SK-N-SH (cell line): Measurements from ENCODE around the gene LDAF1. TPM values are rescaled to one million over a fixed set of nuclear protein-coding genes. Genes with fewer than 3 reads are reported as not detected.
"Not testable (repeated sequence)": the region's sequence is repeated elsewhere in the genome, so short reads cannot be mapped to it uniquely, and the experiment has no call there.

Experiments
- CTCF ChIA-PET: fragments of 300-600, 350-600 bp; formaldehyde crosslinking; extraction: SDS; loops from one replicate; lab custom pipeline; 2021; lab: Yijun Ruan, JAX
- POLR2A ChIA-PET: fragments of 350-600 bp; sonication (Branson Sonifier 250); formaldehyde crosslinking; extraction: SDS; loops from one replicate; lab custom pipeline; 2020; ENCODE audit warnings: antibody characterized with exemption, inconsistent platforms; lab: Yijun Ruan, JAX
- DNase-seq: peaks from one replicate; pipeline ENCODE4 v3.0.0; 2012
- H2AFZ ChIP-seq: fragments of 200-600 bp; sonication (generic); 2 replicates; pipeline ENCODE4 v1.8.1; 2016; ENCODE audit warnings: antibody characterized with exemption, mild to moderate bottlenecking, low read depth
- H3F3A ChIP-seq: fragments of 200-600 bp; sonication (generic); replicated peaks from 2 replicates; pipeline ENCODE3; 2016; ENCODE audit warnings: antibody characterized with exemption, mild to moderate bottlenecking; ENCODE audit not compliant: insufficient read depth
- H3K27ac ChIP-seq, 2 experiments: fragments of 200-500 bp in 1 of 2; fragments of 200-600 bp in 1 of 2; sonication (Bioruptor generic) in 1 of 2; sonication (generic), shearing (Covaris generic) in 1 of 2; 2 replicates each; pipeline versions ENCODE4 v1.5.1 to v1.6.1; 2014 to 2016; ENCODE audit warnings: low read depth in 2 of 2, inconsistent platforms in 1 of 2, low read length in 1 of 2, mild to moderate bottlenecking in 1 of 2, mixed read lengths in 1 of 2
- H3K27me3 ChIP-seq: fragments of 200-600 bp; sonication (generic), shearing (Covaris generic); 2 replicates; pipeline ENCODE4 v1.6.1; 2016; ENCODE audit warnings: mixed run types; ENCODE audit not compliant: insufficient read depth
- H3K36me3 ChIP-seq, 2 experiments: fragments of 200-500 bp in 1 of 2; fragments of 200-600 bp in 1 of 2; sonication (Bioruptor generic) in 1 of 2; sonication (generic) in 1 of 2; replicated peaks in 1 of 2; 2 replicates each; pipeline versions ENCODE3 to v1.5.1; 2014 to 2016; ENCODE audit warnings: low read length in 1 of 2, mild to moderate bottlenecking in 1 of 2; ENCODE audit not compliant: insufficient read depth in 2 of 2, control insufficient read depth in 1 of 2
- H3K4me1 ChIP-seq, 2 experiments: fragments of 200-500 bp in 1 of 2; fragments of 200-600 bp in 1 of 2; sonication (Bioruptor generic) in 1 of 2; sonication (generic), shearing (Covaris generic) in 1 of 2; 2 replicates each; pipeline versions ENCODE4 v1.5.1 to v1.6.1; 2014 to 2016; ENCODE audit warnings: low read depth in 1 of 2, low read length in 1 of 2, mixed run types in 1 of 2; ENCODE audit not compliant: insufficient read depth in 2 of 2, control insufficient read depth in 1 of 2
- H3K4me2 ChIP-seq: fragments of 200-600 bp; sonication (generic), shearing (Covaris generic); 2 replicates; pipeline ENCODE4 v1.6.1; 2017; ENCODE audit warnings: mixed run types
- H3K4me3 ChIP-seq, 2 experiments: fragments of 200-500 bp in 1 of 2; fragments of 200-600 bp in 1 of 2; sonication (Bioruptor generic) in 1 of 2; sonication (generic), shearing (Covaris generic) in 1 of 2; 2 replicates each; pipeline versions ENCODE4 v1.5.1 to v1.8.1; 2014 to 2016; ENCODE audit warnings: low read depth in 2 of 2, inconsistent platforms in 1 of 2, low read length in 1 of 2, mild to moderate bottlenecking in 1 of 2, mixed read lengths in 1 of 2, moderate library complexity in 1 of 2
- H3K79me2 ChIP-seq: fragments of 200-600 bp; sonication (generic); 2 replicates; pipeline ENCODE4 v1.8.1; 2017; ENCODE audit warnings: mild to moderate bottlenecking; ENCODE audit not compliant: insufficient read depth
- H3K9ac ChIP-seq: fragments of 200-600 bp; sonication (generic); 2 replicates; pipeline ENCODE4 v1.6.1; 2017; ENCODE audit warnings: mixed run types
- H3K9me2 ChIP-seq: fragments of 200-600 bp; sonication (generic); 2 replicates; pipeline ENCODE4 v1.6.1; 2017; ENCODE audit warnings: mixed run types
- H3K9me3 ChIP-seq: fragments of 200-600 bp; sonication (generic); 2 replicates; pipeline ENCODE4 v1.6.1; 2017; ENCODE audit warnings: mixed run types, mild to moderate bottlenecking, moderate library complexity
- H4K20me1 ChIP-seq: fragments of 200-600 bp; sonication (generic); 2 replicates; pipeline ENCODE4 v1.6.1; 2017; ENCODE audit warnings: mild to moderate bottlenecking, mixed run types; ENCODE audit not compliant: insufficient read depth
- CTCF ChIP-seq: fragments of 200-600 bp; sonication (generic); IDR thresholded peaks from 2 replicates; pipeline ENCODE4 v1.6.1; 2017; ENCODE audit warnings: antibody characterized with exemption, mild to moderate bottlenecking, moderate library complexity
- ELF1 ChIP-seq: IDR thresholded peaks from 2 replicates; pipeline ENCODE4 v1.4.0; 2012
- EP300 ChIP-seq, 2 experiments: IDR thresholded peaks; 2 replicates each; pipeline versions ENCODE4 v1.4.0 to v1.6.1; 2012; ENCODE audit warnings: borderline replicate concordance in 1 of 2, low read depth in 1 of 2, low read length in 1 of 2
- FOSL2 ChIP-seq: IDR thresholded peaks from 2 replicates; pipeline ENCODE4 v1.4.0; 2012; ENCODE audit warnings: low read depth, mild to moderate bottlenecking, moderate library complexity, borderline replicate concordance
- GABPA ChIP-seq: IDR thresholded peaks from 2 replicates; pipeline ENCODE4 v1.4.0; 2012; ENCODE audit warnings: low read depth, mild to moderate bottlenecking
- GATA2 ChIP-seq: sonication (generic); formaldehyde crosslinking; IDR thresholded peaks from 2 replicates; pipeline ENCODE4 v1.5.0; 2020; ENCODE audit warnings: mild to moderate bottlenecking, missing genetic modification reagents
- JUND ChIP-seq: IDR thresholded peaks from 2 replicates; pipeline ENCODE4 v1.4.0; 2012
- PBX3 ChIP-seq: IDR thresholded peaks from 2 replicates; pipeline ENCODE4; 2012
- RAD21 ChIP-seq: IDR thresholded peaks from 2 replicates; pipeline ENCODE4 v1.6.1; 2012; ENCODE audit warnings: mild to moderate bottlenecking, low read length
- RCOR1 ChIP-seq: fragments of 150-350 bp; IDR thresholded peaks from 2 replicates; pipeline ENCODE4 v1.6.1; 2017; ENCODE audit warnings: antibody characterized with exemption, low read length
- REST ChIP-seq: IDR thresholded peaks from 2 replicates; pipeline ENCODE4 v1.6.1; 2012; ENCODE audit warnings: mild to moderate bottlenecking, low read depth, low read length, moderate library complexity
- RXRA ChIP-seq: IDR thresholded peaks from 2 replicates; pipeline ENCODE4 v1.4.0; 2012; ENCODE audit warnings: low read depth, mild to moderate bottlenecking, borderline replicate concordance
- SMC3 ChIP-seq: IDR thresholded peaks from 2 replicates; pipeline ENCODE4 v1.6.1; 2012; ENCODE audit warnings: low read depth, low read length, improper control_type of control experiment
- TCF12 ChIP-seq: IDR thresholded peaks from 2 replicates; pipeline ENCODE4 v1.4.0; 2012
- YY1 ChIP-seq: IDR thresholded peaks from 2 replicates; pipeline ENCODE4 v1.4.0; 2012; ENCODE audit warnings: low read depth, mild to moderate bottlenecking
- WGBS: methylation state at CpG from one replicate; pipeline ENCODE4 v1.1.6; 2017; ENCODE audit warnings: low lambda C conversion rate; 5-methylcytosine and 5-hydroxymethylcytosine counted together
- polyA plus RNA-seq, 3 experiments: library from polyadenylated mRNA; depleted of rRNA; stranded (reverse); fragments of >200 nt; gene quantifications; 2 replicates each; pipeline ENCODE4 v1.2.3, GENCODE V29; 2012

Gene LDAF1
- polyA plus RNA-seq, 1 of the 3 experiments (the other 2 are of a cell fraction) = 10.0 TPM

- POLR2A ChIA-PET = no interaction called here
- H3K9me3 ChIP-seq = no peaks in the 10 kb centered on the region
- TF ChIP-seq JUND (no peak), FOSL2 (no peak), PBX3 (no peak), RAD21 (no peak), GATA2 (CRISPR knock-in tag) (no peak), GABPA (no peak), TCF12 (no peak), EP300 (IDR thresholded peaks at IDR 0.05; ENCODE audit: borderline replicate concordance in 1 of 2, low read depth in 1 of 2, low read length in 1 of 2) (no peak), RXRA (no peak), REST (no peak), YY1 (no peak), ELF1 (no peak), CTCF (no peak), SMC3 (no peak), RCOR1 (no peak)
- TF ChIP-seq, all 33 proteins: peak for 0
- H3K9me2 ChIP-seq = no peaks in the 10 kb centered on the region
- no peak within 1 kb of the TSS for H3K27ac ChIP-seq
- no peak within 1 kb of the TSS for H3K9ac ChIP-seq
- H3K27me3 ChIP-seq = peaks cover 13% of the 10 kb centered on the region
- 0 out of 2 replicates have a peak within 1 kb of the TSS, but pooled peaks have one; percentile 15 for H3K4me2 ChIP-seq
- 15% methylated on average over 7 of the region's 8 CpGs for WGBS
- H3K4me1 ChIP-seq = peaks cover 0 to 6% of the 10 kb centered on the region in 2 experiments; a peak in 1 of 4 replicates
- H2AFZ ChIP-seq = 0 out of 2 replicates have a peak within 1 kb of the TSS, but pooled peaks have one; percentile 32
- no peaks in the 10 kb centered on the region for H4K20me1 ChIP-seq
- H3K79me2 ChIP-seq = no peaks in the 10 kb centered on the region
- no peaks in the 10 kb centered on the region for H3K36me3 ChIP-seq
- H3K4me3 ChIP-seq = no peak within 1 kb of the TSS
- peak; percentile 41 for DNase-seq
- CTCF ChIA-PET = no interaction called here
- no peaks in the 10 kb centered on the region for H3F3A ChIP-seq
Measured at GRCh38 chr16:21150375-21151001, 8.0 kb upstream of the LDAF1 start, which contains the start of gene DNAH3. Gene DNAH3, minus strand, starts transcription at chr16:21150846. Its CDS starts 527 bp downstream, at chr16:21150319.

GRCh38 chr16:21152160-21153030 is 6.1 kb upstream of the LDAF1 start:
- H3K36me3 ChIP-seq, POLR2A ChIA-PET, H3K9ac ChIP-seq, H3F3A ChIP-seq, H3K79me2 ChIP-seq, H3K4me3 ChIP-seq, DNase-seq, H3K27me3 ChIP-seq, H2AFZ ChIP-seq, H4K20me1 ChIP-seq, H3K4me1 ChIP-seq, H3K9me3 ChIP-seq, H3K4me2 ChIP-seq, H3K9me2 ChIP-seq, H3K27ac ChIP-seq: not testable (repeated sequence)
- CTCF ChIA-PET = interaction anchor here (1.1 to 2.1 kb wide), 2 partner anchors 36 to 149 kb away, joined by 4 to 9 read pairs; no protein-coding TSS in a partner anchor
- WGBS = 88% methylated on average over 28 of the region's 51 CpGs
